Endothelial cell of hepatic sinusoid (primary cell): ENCODE data around the gene EPB41L4A.

ENCODE experiments used
- in situ Hi-C: cut with HindIII; loops from 2 replicates; pipeline ENCODE4 v1.10.0; 2017; ENCODE audit warnings: low sequenced_read_pairs

EPB41L4A gene

DNA sequence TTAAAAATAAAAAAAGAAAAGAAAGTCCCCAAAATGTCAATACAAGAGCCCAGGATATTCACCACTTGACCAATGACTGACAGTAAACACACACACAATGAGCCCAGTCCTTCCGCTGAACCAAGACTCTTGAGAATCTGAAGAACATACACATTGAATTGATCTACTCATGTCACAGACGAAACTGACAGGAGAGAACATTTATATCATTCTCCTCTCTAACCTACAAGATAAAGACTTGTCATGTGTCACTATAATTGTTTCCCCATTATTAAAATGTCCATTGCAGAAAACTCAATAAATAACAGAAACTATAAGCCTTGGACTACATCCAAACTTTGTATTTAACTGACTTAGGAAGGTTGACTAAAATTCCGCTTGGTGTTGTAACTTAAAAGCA is 296.7 kb downstream of the EPB41L4A start:
- in situ Hi-C loops = loop anchor here (25.0 kb wide), 1 partner anchor 585 kb away; no protein-coding TSS in a partner anchor

DNA sequence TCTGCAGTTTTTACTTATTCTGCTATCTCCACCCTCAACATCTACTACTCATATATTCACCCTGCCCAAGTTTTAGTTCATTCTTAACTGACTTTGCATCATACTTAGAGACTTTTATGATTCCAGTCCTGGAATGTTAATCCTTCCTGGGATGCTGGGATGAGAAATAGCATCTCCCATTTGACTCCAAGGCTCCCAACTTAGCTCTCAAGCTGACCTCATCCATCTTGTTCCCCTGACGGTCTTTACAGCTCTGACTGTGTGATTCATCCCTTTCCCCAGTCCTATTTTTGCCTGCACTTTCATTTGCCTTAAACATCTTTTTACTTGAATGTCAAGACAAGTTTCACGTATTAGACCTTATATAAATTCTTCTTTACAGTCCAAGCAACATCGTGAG is 297.8 kb downstream of the EPB41L4A start:
- in situ Hi-C loops = loop anchor here (25.0 kb wide), 1 partner anchor 584 kb away; no protein-coding TSS in a partner anchor

DNA sequence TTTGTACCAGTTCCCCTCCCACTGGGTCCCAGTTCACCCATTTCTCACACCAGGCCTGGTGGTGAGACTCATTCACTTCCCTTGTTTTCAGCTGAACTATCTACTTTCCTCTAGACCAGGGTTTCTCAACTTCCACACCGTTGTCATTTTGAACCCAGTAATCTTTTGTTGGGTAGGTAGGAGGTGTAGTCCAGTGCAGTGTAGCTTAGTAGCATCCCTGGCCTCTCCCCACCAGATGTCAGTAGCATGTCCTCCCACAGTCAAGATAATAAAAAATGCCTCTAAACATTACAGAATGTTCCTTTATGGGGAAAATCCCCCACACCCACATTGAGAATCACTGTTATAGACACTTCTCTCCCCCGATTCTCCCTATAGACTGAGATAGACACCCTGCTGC is 299.1 kb downstream of the EPB41L4A start:
- in situ Hi-C loops = loop anchor here (25.0 kb wide), 1 partner anchor 583 kb away; no protein-coding TSS in a partner anchor

DNA sequence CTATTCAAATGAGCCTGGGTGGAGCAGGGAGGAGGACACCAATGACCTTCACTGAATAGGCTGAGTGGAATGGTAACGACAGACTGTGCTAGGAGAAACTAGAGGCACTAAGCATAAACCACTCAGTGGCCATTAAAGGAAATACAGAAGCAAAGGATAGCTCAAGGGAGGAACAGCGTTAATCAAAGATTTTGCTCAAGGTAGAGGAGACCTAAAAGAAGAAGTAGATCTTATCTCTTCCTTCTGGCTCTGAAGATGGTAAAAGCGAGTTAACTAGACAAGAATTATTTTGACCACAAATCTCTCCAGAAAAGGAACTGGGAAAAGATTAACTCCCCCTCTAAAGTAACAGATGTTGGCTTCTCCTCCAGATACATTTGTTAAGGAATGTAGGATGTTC is 299.6 kb downstream of the EPB41L4A start:
- in situ Hi-C loops = loop anchor here (25.0 kb wide), 1 partner anchor 582 kb away; no protein-coding TSS in a partner anchor

DNA sequence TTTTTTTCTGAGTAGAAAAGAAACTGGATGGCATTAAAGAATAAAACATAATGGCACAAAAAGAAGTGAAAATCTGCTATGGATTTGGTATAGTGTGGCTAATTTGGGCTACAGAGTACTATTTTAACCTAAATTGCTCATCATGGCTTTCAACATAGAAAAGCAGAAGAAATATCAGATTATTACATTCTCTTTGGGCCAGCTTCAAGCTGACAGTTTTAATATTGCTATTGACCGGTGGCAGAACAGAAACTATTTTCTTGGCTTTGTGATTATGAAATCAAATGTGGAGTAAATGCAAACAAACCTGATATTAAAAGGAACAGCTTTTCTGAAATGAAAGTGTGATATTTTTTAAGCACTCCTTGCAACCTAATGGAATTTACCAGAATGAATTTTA is 301.5 kb downstream of the EPB41L4A start:
- in situ Hi-C loops = loop anchor here (25.0 kb wide), 1 partner anchor 580 kb away; no protein-coding TSS in a partner anchor

- in situ Hi-C loops = loop anchor here (25.0 kb wide), 1 partner anchor 579 kb away; no protein-coding TSS in a partner anchor
Observed at GRCh38 chr5:112116371-112116770, 302.7 kb downstream of the EPB41L4A start.

DNA sequence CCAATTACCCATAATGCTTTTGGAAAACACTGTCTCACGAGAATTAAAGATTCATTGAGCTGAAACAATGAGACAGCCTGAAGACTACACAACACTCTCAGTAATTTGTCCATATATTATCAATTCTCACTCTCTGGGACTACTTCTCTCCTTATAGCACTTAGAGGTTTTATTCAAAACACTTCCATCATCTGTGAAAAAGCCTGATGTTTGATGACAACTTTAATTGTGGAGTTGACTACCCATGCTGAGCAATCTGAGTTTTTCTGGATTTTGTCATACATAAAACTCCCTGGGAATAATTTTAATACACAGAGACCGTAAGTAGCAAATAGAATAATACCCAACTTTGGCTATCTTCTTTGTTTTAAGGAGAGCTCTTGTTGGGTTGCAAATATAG is 305.5 kb downstream of the EPB41L4A start:
- in situ Hi-C loops = loop anchor here (25.0 kb wide), 1 partner anchor 576 kb away; no protein-coding TSS in a partner anchor
